ENCODE results near the gene COMMD10.

COMMD10 gene

DNA sequence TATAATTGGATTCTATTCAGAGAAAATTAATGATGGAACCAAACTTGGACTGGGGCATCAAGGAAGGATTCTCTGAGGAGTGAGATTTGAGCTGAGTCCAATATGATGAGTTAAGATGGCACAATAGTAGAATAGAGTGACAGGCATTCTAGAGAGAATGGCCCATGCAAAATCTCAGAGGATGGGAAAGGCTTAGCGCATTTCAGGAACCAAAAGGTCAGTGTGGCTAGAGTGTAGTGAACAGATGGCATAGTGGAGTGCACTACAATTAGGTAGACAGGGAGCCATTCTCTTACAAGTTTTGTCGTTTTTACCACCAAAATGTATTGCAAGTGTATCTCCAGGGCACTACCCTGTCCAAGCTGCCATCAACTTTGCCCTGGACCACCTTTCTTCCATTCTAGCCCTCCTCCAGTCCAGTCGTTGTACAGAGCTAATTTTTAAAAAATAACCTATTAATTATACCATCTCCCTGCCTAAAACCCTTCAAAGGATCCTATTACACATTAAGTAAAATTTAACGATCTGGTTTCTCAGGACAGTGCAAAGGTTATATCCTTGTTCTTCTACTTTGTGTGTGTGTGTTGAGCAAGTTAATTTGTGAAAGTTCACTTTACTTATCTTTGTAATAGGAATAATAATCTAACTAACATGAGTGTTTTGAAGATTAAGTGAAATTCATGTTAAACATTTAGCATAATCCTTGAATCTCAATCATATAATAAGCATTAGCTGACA, 211.7 kb downstream of the COMMD10 start:
- H3K4me3 ChIP-seq (ENCODE audit: low read depth, low read length) = no peak overlapping the region
- TF ChIP-seq, protein P1, sequence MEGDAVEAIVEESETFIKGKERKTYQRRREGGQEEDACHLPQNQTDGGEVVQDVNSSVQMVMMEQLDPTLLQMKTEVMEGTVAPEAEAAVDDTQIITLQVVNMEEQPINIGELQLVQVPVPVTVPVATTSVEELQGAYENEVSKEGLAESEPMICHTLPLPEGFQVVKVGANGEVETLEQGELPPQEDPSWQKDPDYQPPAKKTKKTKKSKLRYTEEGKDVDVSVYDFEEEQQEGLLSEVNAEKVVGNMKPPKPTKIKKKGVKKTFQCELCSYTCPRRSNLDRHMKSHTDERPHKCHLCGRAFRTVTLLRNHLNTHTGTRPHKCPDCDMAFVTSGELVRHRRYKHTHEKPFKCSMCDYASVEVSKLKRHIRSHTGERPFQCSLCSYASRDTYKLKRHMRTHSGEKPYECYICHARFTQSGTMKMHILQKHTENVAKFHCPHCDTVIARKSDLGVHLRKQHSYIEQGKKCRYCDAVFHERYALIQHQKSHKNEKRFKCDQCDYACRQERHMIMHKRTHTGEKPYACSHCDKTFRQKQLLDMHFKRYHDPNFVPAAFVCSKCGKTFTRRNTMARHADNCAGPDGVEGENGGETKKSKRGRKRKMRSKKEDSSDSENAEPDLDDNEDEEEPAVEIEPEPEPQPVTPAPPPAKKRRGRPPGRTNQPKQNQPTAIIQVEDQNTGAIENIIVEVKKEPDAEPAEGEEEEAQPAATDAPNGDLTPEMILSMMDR (conservative IDR thresholded peaks at IDR 0.05; ENCODE audit: low read depth, low read length) = no peak
- DNase-seq (ENCODE audit: low read depth) = no peak

DNA sequence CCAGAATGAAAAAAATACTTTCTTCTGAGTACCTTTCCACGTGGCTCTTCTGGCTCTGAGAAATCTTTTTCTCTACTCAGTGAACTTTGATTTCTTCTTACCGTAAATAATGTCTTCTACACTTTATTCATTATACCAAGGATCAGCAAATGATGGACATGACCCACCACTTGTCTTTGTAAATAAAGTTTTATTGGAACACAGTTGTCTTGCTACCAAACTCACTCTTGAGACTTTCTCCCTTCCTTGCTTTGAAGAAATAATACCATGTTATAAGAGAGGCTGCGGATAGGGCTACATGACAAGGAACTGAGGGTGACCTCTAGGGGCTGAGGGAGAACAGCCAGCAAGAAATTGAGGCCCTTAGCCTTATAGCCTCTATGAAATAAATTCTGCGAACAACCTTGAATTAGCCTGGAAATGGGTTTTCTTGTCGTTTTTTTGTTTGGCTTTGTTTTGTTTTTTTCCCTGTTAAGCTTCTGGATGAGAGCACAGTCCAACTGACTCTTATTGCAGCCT, 212.5 kb downstream of the COMMD10 start:
- TF ChIP-seq, protein P1 (conservative IDR thresholded peaks at IDR 0.05; ENCODE audit: low read depth, low read length) = no peak
- DNase-seq (ENCODE audit: low read depth) = no peak
- H3K4me3 ChIP-seq (ENCODE audit: low read depth, low read length) = no peak overlapping the region

DNA sequence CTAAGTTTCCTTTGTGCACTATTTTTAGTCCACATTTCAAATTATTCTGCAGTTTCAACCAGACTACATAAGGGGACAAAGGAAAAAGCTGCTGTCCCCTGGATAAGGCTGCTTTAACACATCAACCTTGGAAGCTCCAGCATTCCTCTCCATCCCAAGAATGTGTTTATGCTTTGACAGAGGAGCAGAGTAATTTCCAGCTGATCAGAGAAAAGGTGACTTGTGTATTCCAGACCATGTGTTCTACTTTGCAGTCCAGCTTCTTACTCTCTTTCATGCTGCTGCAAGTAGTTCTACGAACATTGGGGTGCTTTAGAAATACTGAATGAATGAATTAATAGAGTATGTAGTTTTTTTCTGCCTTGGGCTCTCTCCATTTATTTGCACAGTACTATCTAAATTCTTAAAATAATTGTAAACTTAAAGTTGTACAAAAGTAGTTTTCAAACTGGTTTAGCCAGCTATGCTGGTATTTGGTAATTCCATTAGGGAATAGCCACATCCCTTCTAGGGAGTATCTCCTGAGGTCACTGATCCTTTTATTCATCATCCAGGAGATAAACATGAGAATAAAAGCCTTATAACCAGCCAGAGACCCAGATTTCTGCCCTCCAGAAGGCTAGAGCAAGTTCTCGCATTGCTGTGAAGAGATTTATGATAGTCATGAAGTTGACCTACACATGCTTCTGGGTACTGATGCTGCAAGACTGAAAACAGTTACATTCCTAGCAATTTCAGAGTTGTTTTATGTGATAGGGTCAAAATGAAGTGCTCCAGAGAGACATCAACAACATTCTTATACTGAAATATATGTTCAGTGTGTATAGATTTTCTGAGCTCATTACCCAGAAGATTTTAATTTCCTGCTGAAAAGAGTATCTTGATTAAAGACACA, 215.2 kb downstream of the COMMD10 start:
- H3K4me3 ChIP-seq (ENCODE audit: low read depth, low read length) = no peak overlapping the region
- TF ChIP-seq, protein P1 (conservative IDR thresholded peaks at IDR 0.05; ENCODE audit: low read depth, low read length) = no peak
- DNase-seq (ENCODE audit: low read depth) = peak; percentile 35

DNA sequence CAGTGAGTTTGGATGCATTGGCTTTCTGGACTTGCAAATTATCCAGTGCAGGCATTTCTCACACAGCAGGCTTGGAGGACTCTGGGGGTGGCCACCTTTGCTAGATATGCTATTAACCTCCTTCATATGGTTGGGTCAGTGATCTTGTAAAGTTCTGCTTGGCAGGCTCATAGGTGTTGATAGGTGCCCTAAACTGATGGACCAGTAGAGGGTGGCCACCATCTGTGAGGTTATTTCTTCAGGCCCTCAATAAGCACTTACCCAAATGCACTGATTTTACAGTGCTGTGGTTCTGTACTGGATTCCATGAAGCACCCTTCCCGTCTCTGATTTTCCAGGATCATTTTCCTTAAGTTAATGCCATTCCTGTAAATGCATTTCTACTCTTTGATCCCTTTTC, 216.3 kb downstream of the COMMD10 start:
- no peak for DNase-seq (ENCODE audit: low read depth)
- H3K4me3 ChIP-seq (ENCODE audit: low read depth, low read length) = no peak overlapping the region
- TF ChIP-seq, protein P1 (conservative IDR thresholded peaks at IDR 0.05; ENCODE audit: low read depth, low read length) = no peak

DNA sequence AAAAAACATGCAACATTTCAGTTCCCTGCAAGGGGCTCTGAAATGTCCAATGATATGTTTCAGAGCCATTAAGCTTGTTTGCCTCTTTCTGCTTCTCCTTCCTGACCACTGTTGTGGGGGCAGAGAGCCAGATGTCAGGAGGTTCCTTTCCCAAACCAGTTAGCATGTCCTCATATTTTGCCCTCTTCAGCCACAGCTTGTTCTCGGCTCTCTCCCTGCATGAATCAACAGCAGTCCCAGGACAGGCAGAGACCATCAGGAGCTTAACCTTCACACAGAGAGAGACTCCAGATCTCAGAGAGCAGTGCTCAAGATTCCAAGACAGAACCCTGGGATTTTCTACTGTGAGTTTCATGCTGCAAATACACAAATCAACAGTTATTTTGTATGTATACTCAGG, 218.5 kb downstream of the COMMD10 start:
- TF ChIP-seq, protein P1 (conservative IDR thresholded peaks at IDR 0.05; ENCODE audit: low read depth, low read length) = no peak
- H3K4me3 ChIP-seq (ENCODE audit: low read depth, low read length) = no peak overlapping the region
- DNase-seq (ENCODE audit: low read depth) = peak; percentile 36

DNA sequence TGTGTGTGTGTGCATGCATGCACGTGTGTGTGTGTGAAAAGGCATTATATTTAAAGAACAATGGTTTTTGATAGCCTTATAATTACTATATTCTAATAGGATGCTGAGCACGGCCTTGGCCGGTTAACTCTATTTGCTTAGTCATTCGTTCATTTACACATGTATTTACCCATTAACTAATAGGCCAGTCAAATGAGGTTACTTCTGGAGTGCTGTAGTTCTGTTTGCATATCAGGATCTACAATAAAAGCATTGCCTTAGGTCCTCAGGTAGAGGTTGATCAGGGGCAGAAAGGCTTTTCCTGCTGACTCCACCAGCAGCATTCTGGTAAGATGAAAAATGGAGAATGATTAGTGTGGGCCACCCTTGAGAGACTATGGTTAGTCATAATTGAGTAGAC, 219.0 kb downstream of the COMMD10 start:
- DNase-seq (ENCODE audit: low read depth) = no peak
- TF ChIP-seq, protein P1 (conservative IDR thresholded peaks at IDR 0.05; ENCODE audit: low read depth, low read length) = no peak

More for the DNA sequence above, 219.0 kb downstream of the COMMD10 start:
- no peak overlapping the region for H3K4me3 ChIP-seq (ENCODE audit: low read depth, low read length)

All from choroid plexus epithelial cell (primary cell).